LNCaP clone FGC (cell line): ENCODE results near the gene PGM2.

Experiments
- DNase-seq: peaks from one replicate; pipeline ENCODE4 v3.0.0-alpha.2; 2011; ENCODE audit warnings: low read depth
- H3K4me3 ChIP-seq: 2 replicates; pipeline ENCODE4 v1.5.1; 2011; ENCODE audit warnings: mild to moderate bottlenecking, low read depth, low read length, control low read depth
- TF ChIP-seq, protein P1 (sequence below): IDR thresholded peaks from 2 replicates; pipeline ENCODE4 v1.5.1; 2012; ENCODE audit warnings: mild to moderate bottlenecking; ENCODE audit not compliant: control insufficient read depth, insufficient read depth; ENCODE audit errors: extremely low read depth

Gene PGM2

DNA sequence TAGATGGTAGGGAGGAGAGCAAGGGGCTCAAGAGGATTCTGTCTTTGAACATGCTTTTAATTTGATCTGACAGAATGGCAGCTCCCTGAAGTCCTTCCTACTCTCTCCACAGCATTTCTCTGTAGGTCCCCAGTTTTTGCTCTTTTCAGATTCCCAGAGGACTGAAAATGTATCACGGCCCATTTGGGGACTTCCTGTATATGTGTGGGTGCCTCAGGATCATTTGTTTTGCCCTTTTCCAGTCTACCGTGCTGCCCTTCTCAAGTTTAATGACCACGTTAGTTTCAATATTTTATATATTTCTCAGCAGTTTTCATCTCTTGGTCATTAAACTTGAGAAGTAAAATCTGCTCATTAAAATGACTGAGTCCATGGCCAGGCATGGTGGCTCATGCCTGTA lies 66.7 kb downstream of the PGM2 start:
- no peak overlapping the region for H3K4me3 ChIP-seq
- TF ChIP-seq, protein P1, sequence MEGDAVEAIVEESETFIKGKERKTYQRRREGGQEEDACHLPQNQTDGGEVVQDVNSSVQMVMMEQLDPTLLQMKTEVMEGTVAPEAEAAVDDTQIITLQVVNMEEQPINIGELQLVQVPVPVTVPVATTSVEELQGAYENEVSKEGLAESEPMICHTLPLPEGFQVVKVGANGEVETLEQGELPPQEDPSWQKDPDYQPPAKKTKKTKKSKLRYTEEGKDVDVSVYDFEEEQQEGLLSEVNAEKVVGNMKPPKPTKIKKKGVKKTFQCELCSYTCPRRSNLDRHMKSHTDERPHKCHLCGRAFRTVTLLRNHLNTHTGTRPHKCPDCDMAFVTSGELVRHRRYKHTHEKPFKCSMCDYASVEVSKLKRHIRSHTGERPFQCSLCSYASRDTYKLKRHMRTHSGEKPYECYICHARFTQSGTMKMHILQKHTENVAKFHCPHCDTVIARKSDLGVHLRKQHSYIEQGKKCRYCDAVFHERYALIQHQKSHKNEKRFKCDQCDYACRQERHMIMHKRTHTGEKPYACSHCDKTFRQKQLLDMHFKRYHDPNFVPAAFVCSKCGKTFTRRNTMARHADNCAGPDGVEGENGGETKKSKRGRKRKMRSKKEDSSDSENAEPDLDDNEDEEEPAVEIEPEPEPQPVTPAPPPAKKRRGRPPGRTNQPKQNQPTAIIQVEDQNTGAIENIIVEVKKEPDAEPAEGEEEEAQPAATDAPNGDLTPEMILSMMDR = no peak

DNA sequence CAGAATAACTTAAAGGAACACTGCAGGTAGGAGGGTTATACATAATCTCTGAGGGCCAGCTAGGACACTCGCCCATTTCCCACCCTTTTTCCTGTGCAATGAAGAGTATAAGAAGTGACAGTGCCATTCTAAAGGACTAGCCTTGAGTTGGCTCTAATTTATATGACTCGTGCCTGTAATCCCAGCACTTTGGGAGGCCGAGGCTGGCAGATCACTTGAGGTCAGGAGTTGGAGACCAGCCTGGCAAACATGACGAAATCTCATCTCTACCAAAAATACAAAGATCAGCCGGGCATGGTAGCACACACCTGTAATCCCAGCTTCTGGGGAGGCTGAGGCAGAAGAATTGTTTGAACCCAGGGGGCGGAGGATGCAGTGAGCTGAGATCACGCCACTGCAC lies 68.8 kb downstream of the PGM2 start:
- no peak overlapping the region for H3K4me3 ChIP-seq
- DNase-seq = no peak
- TF ChIP-seq, protein P1 = no peak

More for the DNA sequence above, 66.7 kb downstream of the PGM2 start:
- no peak for DNase-seq

DNA sequence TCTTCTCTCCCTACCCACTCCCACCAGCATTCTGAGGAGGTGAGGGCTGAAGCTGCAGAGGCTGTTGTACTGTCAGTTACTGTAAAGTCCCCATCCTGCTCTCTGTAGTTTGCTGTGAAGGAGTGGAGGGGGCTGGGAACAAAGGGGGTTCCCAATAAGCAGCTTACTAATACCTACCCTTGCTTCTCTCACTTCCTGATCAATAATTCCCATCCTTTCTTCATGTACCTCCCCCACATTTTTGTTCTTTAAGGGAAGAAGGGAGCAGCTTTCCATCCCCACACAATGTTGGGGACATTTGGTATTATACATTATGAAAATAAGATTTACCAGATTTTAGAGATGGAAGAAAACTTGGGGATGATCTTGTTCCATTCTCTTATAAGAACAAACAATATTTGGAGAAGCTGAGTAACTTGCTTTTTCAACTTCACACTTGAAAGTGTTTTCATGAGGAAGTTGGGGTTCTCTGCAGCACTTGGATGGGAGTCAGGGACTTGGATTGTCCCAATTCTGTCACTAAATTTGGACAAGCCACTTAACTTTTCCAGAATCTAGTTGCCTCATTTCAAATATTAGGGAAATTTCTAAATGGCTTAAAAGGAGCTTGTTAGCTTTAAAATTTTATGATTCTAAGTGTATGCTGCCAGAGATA lies 69.8 kb downstream of the PGM2 start:
- TF ChIP-seq, protein P1 = no peak
- DNase-seq = no peak
- H3K4me3 ChIP-seq = no peak overlapping the region

DNA sequence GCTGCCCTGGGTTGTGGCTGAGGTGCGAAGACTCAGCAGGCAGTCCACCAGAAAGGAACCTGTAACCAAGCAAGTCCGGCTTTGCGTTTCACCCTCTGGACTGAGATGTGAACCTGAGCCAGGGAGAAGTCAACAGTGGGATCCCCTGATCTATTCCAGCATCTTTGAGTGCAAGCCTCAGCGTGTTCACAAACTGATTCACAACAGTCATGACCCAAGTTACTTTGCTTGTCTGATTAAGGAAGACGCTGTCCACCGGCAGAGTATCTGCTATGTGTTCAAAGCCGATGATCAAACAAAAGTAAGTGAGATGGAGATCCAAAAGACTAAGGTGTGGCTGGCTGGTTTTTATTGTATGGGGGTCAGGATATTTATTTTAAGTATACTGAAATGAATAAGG lies 75.7 kb downstream of the PGM2 start:
- DNase-seq = no peak
- H3K4me3 ChIP-seq = no peak overlapping the region
- TF ChIP-seq, protein P1 = no peak

DNA sequence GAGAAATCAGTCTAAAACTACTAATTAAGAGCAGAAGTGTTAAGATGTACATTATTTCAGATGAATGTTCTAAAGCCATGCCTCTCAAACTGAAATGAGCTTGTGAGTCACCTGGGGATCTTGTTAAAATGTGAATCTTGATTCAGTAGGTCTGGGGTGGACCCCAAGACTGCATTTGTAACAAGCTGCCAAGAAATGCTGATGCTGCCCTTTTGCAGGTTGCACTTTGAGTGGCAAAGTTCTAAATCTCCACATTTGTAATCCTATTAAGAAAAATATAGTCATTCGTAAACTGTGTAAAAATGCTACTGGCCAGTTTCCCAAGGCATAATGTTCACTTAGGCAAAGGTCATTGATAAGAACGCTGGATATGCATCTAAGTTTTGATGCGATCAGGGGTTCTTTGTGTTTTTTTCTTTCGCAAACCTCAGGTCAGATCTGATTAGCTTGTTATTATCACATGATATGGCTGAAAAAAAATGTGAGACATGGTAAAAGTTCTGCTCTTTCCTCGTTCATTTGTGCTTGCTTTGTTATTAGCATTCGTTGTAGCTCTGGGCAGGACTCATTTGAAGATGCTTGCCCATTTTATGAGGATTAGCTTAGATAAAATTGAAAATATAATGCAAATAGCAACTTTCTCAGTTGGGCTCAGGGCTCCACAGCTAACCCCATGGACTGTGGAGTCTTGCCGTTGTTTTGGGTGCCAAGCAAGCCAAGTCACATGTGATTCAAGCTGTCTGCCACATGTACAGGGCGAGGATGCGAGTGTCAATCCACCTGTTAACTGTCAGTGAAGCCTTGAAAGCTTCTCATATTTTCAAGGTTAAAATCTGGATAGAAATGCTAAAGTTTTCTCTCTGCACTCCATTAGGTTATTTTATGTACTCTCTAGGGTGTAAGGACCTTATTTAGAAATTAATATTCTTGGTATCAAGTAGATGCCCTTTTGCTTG lies 76.5 kb downstream of the PGM2 start:
- TF ChIP-seq, protein P1 = no peak
- no peak for DNase-seq

DNA sequence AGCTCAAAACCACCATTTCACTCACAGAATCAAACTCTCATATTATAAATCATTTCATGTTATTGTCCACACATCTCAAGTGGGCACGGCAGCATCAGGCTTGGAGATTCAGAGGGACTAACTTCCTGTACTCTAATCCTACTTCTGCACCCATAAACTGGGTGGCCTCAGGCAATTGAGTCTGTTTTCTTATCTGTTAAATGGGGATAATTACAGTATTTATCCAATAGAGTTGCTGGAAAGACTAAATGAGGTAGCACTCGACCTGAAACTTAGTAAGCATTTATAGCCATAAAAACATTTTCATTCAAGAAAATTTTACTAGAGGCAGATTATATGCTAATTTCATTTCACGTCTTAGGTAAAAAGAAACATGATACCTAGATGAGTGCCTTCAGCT lies 77.4 kb downstream of the PGM2 start:
- TF ChIP-seq, protein P1 = no peak
- no peak for DNase-seq
- no peak overlapping the region for H3K4me3 ChIP-seq

More for the DNA sequence above, 76.5 kb downstream of the PGM2 start:
- no peak overlapping the region for H3K4me3 ChIP-seq
